IMR-90 (cell line): ENCODE data around the gene SLC30A2. TPM values are rescaled to one million over a fixed set of nuclear protein-coding genes. Genes with fewer than 3 reads are reported as not detected.

Experiments
- ATAC-seq: fragments of 200-7000 bp; cut with Tn5 transposase; 2 replicates; pipeline ENCODE4 v1.9.1; 2020; ENCODE audit warnings: low read depth, mild to moderate bottlenecking, moderate library complexity
- BruUV-seq: library from RNA; stranded (reverse); fragments of 400-500 nt; replicated peaks from 2 replicates; lab custom pipeline; 2021; lab: Mats Ljungman, UMichigan
- CTCF ChIA-PET: fragments of 300-600 bp; formaldehyde crosslinking; extraction: SDS; loops from one replicate; lab custom pipeline; 2021; ENCODE audit warnings: antibody characterized with exemption; lab: Yijun Ruan, JAX
- POLR2A ChIA-PET: fragments of 300-600 bp; sonication (Branson Sonifier 250); formaldehyde crosslinking; loops from one replicate; lab custom pipeline; 2022; ENCODE audit warnings: antibody characterized with exemption; ENCODE audit not compliant: unreplicated experiment; lab: Charles Lee
- DNase-seq: peaks from one replicate; pipeline ENCODE4 v3.0.0; 2013
- H2AFZ ChIP-seq: replicated peaks from 2 replicates; pipeline ENCODE3; 2013; ENCODE audit warnings: low read length, mild to moderate bottlenecking; ENCODE audit not compliant: poor library complexity
- H2AK5ac ChIP-seq: 2 replicates; pipeline ENCODE4 v1.6.1; 2013; ENCODE audit warnings: low read depth, low read length, inconsistent platforms
- H2AK9ac ChIP-seq: replicated peaks from 2 replicates; pipeline ENCODE3; 2013; ENCODE audit warnings: mild to moderate bottlenecking, low read depth, low read length, moderate library complexity; ENCODE audit not compliant: poor library complexity
- H2BK120ac ChIP-seq: 2 replicates; pipeline ENCODE4 v1.6.1; 2013; ENCODE audit warnings: low read depth, low read length, inconsistent platforms
- H2BK15ac ChIP-seq: 3 replicates; pipeline ENCODE4 v1.6.1; 2013; ENCODE audit warnings: low read depth, low read length, inconsistent platforms
- H2BK20ac ChIP-seq: 2 replicates; pipeline ENCODE4 v1.6.1; 2013; ENCODE audit warnings: low read depth, mild to moderate bottlenecking, inconsistent platforms, low read length, moderate library complexity
- H2BK5ac ChIP-seq: 2 replicates; pipeline ENCODE4 v1.6.1; 2013; ENCODE audit warnings: mild to moderate bottlenecking, low read depth, low read length, inconsistent platforms; ENCODE audit not compliant: poor library complexity, severe bottlenecking
- H3K14ac ChIP-seq: replicated peaks from 2 replicates; pipeline ENCODE4 v1.6.1; 2013; ENCODE audit warnings: low read depth, low read length, inconsistent platforms
- H3K18ac ChIP-seq: 2 replicates; pipeline ENCODE4 v1.6.1; 2013; ENCODE audit warnings: low read depth, low read length, control low read depth
- H3K23ac ChIP-seq: 2 replicates; pipeline ENCODE4 v1.6.1; 2013; ENCODE audit warnings: low read depth, low read length, inconsistent platforms
- H3K27ac ChIP-seq: 2 replicates; pipeline ENCODE4 v1.5.1; 2013; ENCODE audit warnings: mild to moderate bottlenecking, control low read depth, low read length; ENCODE audit not compliant: insufficient read depth
- H3K27me3 ChIP-seq: 2 replicates; pipeline ENCODE4 v1.6.1; 2013; ENCODE audit warnings: low read length; ENCODE audit not compliant: control insufficient read depth, insufficient read depth
- H3K36me3 ChIP-seq: 2 replicates; pipeline ENCODE4 v1.6.1; 2013; ENCODE audit warnings: low read length, mixed read lengths; ENCODE audit not compliant: control insufficient read depth, insufficient read depth
- H3K4ac ChIP-seq: 2 replicates; pipeline ENCODE4 v1.6.1; 2013; ENCODE audit warnings: low read depth, low read length, inconsistent platforms
- H3K4me1 ChIP-seq: 2 replicates; pipeline ENCODE4 v1.6.1; 2013; ENCODE audit warnings: low read length, mixed read lengths; ENCODE audit not compliant: control insufficient read depth, insufficient read depth
- H3K4me2 ChIP-seq: 2 replicates; pipeline ENCODE4 v1.6.1; 2013; ENCODE audit warnings: low read depth, mild to moderate bottlenecking, control low read depth, low read length, moderate library complexity
- H3K4me3 ChIP-seq: 2 replicates; pipeline ENCODE4 v1.5.1; 2013; ENCODE audit warnings: low read depth, mild to moderate bottlenecking, control low read depth, low read length, moderate library complexity; ENCODE audit not compliant: insufficient read depth
- H3K56ac ChIP-seq: 2 replicates; pipeline ENCODE4 v1.6.1; 2013; ENCODE audit warnings: low read length, inconsistent platforms; ENCODE audit not compliant: insufficient read depth; ENCODE audit errors: extremely low read depth
- H3K79me1 ChIP-seq, 2 experiments: 2 replicates each; pipeline ENCODE4 v1.6.1; 2013; ENCODE audit warnings: low read length in 2 of 2, inconsistent platforms in 1 of 2, low read depth in 1 of 2
- H3K9ac ChIP-seq: 2 replicates; pipeline ENCODE4 v1.6.1; 2013; ENCODE audit warnings: low read depth, low read length, control low read depth
- H3K9me1 ChIP-seq: 2 replicates; pipeline ENCODE4 v1.6.1; 2013; ENCODE audit warnings: low read length, inconsistent platforms; ENCODE audit not compliant: insufficient read depth
- H3K9me3 ChIP-seq: 2 replicates; pipeline ENCODE4 v1.6.1; 2013; ENCODE audit warnings: low read length; ENCODE audit not compliant: control insufficient read depth, insufficient read depth
- H4K20me1 ChIP-seq: 2 replicates; pipeline ENCODE4 v1.6.1; 2013; ENCODE audit warnings: low read length, inconsistent platforms; ENCODE audit not compliant: insufficient read depth
- H4K5ac ChIP-seq: 2 replicates; pipeline ENCODE4 v1.6.1; 2013; ENCODE audit warnings: mild to moderate bottlenecking, low read depth, low read length, control low read depth
- H4K8ac ChIP-seq, 2 experiments: 2 replicates each; pipeline ENCODE4 v1.6.1; 2013; ENCODE audit warnings: low read depth in 2 of 2, low read length in 2 of 2, control low read depth in 1 of 2, inconsistent platforms in 1 of 2
- H4K91ac ChIP-seq: 2 replicates; pipeline ENCODE4 v1.6.1; 2013; ENCODE audit warnings: low read depth, low read length, inconsistent platforms; ENCODE audit not compliant: insufficient read depth
- BHLHE40 ChIP-seq: fragments of 150-350 bp; IDR thresholded peaks from 2 replicates; pipeline ENCODE4 v1.6.1; 2016; ENCODE audit warnings: mild to moderate bottlenecking, low read depth, low read length
- CEBPB ChIP-seq: IDR thresholded peaks from 2 replicates; pipeline ENCODE4 v1.6.1; 2012; ENCODE audit warnings: low read depth, low read length, improper control_type of control experiment
- CHD1 ChIP-seq: IDR thresholded peaks from 2 replicates; pipeline ENCODE4 v1.6.1; 2012; ENCODE audit warnings: low read depth, low read length, improper control_type of control experiment
- ELK1 ChIP-seq: fragments of 150-350 bp; IDR thresholded peaks from 2 replicates; pipeline ENCODE4 v1.6.1; 2016; ENCODE audit warnings: low read depth, mild to moderate bottlenecking, low read length, moderate library complexity, borderline replicate concordance
- FOS ChIP-seq: fragments of 150-350 bp; IDR thresholded peaks from 2 replicates; pipeline ENCODE4 v1.6.1; 2016; ENCODE audit warnings: low read depth, low read length
- MAFK ChIP-seq: IDR thresholded peaks from 2 replicates; pipeline ENCODE4 v1.6.1; 2012; ENCODE audit warnings: low read depth, low read length, improper control_type of control experiment
- MAZ ChIP-seq: IDR thresholded peaks from 2 replicates; pipeline ENCODE4 v1.6.1; 2012; ENCODE audit warnings: low read depth, mild to moderate bottlenecking, low read length, improper control_type of control experiment, moderate library complexity, borderline replicate concordance
- MXI1 ChIP-seq: IDR thresholded peaks from 2 replicates; pipeline ENCODE4 v1.6.1; 2012; ENCODE audit warnings: low read depth, mild to moderate bottlenecking, low read length, moderate library complexity, borderline replicate concordance
- NFE2L2 ChIP-seq: fragments of 150-350 bp; IDR thresholded peaks from 2 replicates; pipeline ENCODE4 v1.6.1; 2016; ENCODE audit warnings: low read depth, mild to moderate bottlenecking, low read length
- POLR2A ChIP-seq: IDR thresholded peaks from 2 replicates; pipeline ENCODE4 v1.6.1; 2012; ENCODE audit warnings: mild to moderate bottlenecking, low read depth, low read length
- RAD21 ChIP-seq: IDR thresholded peaks from 2 replicates; pipeline ENCODE4 v1.6.1; 2012; ENCODE audit warnings: low read length, improper control_type of control experiment
- RCOR1 ChIP-seq: IDR thresholded peaks from 2 replicates; pipeline ENCODE4 v1.6.1; 2012; ENCODE audit warnings: mild to moderate bottlenecking, low read length, improper control_type of control experiment; ENCODE audit not compliant: insufficient replicate concordance
- RFX5 ChIP-seq: IDR thresholded peaks from 2 replicates; pipeline ENCODE4 v1.8.0; 2012; ENCODE audit warnings: low read depth, mild to moderate bottlenecking, low read length, moderate library complexity
- SMC3 ChIP-seq: fragments of 150-350 bp; IDR thresholded peaks from 2 replicates; pipeline ENCODE4 v1.6.1; 2016; ENCODE audit warnings: low read depth, mild to moderate bottlenecking, antibody characterized with exemption, low read length, moderate library complexity
- WGBS, 2 experiments: methylation state at CpG; one replicate each; pipeline versions ENCODE4 v1.1.5 to v1.1.7; 2013; ENCODE audit warnings: missing lambda C conversion rate in 2 of 2; ENCODE audit not compliant: insufficient read length in 1 of 2; ENCODE audit errors: extremely low coverage in 2 of 2; 5-methylcytosine and 5-hydroxymethylcytosine counted together
- dilution Hi-C: fragments of 300-500 bp; cut with HindIII; formaldehyde crosslinking; loops from one replicate; pipeline ENCODE4 v1.14.3; 2018; ENCODE audit warnings: low sequenced_read_pairs; ENCODE audit not compliant: unreplicated experiment
- in situ Hi-C: fragments of 300-500 bp; cut with MboI; formaldehyde crosslinking; loops from 3 replicates; pipeline ENCODE4 v1.14.3; 2019; ENCODE audit warnings: low sequenced_read_pairs, inconsistent platforms, mixed read lengths
- intact Hi-C: fragments of 100-400 bp; cut with micrococcal nuclease; formaldehyde crosslinking; loops from 2 replicates; pipeline ENCODE4 v1.10.0; 2022
- polyA plus RNA-seq, 3 experiments: library from polyadenylated mRNA; depleted of rRNA; stranded (reverse); fragments of >200 nt; gene quantifications; 2 replicates each; pipeline ENCODE4 v1.2.3, GENCODE V29; 2012; ENCODE audit warnings: low replicate concordance in 1 of 3
- total RNA-seq: library from RNA; depleted of rRNA; stranded (reverse); fragments of >200 nt; gene quantifications from 2 replicates; pipeline ENCODE4 v1.2.3, GENCODE V29; 2012
- TF ChIP-seq, protein P1 (sequence below): conservative IDR thresholded peaks from 2 replicates; pipeline ENCODE4 v1.5.1; 2012; ENCODE audit warnings: mild to moderate bottlenecking, low read depth, low read length, improper control_type of control experiment
- TF ChIP-seq, protein P2 (sequence below): fragments of 150-350 bp; IDR thresholded peaks from 2 replicates; pipeline ENCODE4 v1.6.1; 2017; ENCODE audit warnings: mild to moderate bottlenecking, antibody characterized with exemption, low read length, low read depth

SLC30A2 gene
- total and polyA plus RNA-seq, 2 of the 4 experiments (the other 2 are of a cell fraction): not detected

DNA sequence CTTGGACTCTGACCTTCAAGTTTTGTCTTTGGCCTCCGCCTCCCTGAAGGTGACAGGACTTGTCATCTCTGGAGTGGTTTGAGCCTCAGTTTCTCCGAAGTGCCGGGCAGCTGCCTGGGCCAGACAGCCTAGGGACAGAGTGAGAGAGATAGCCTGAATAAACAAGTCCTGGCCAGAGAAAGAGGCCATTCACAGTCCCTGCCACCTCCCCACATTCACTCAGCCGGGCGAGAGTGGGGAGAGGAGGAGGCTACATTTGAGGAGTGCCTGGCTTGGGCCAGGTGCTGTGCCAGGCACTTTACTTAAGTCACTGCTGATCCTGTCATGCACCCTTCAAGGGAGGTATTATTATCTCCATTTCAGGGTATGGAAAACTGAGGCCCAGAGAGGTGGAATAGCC is 20.9 kb downstream of the SLC30A2 start:
- Histone ChIP-seq H3K36me3 (no peaks in the 10 kb centered on the region), H3K4me2 (no peak overlapping the region), H3K18ac (no peak overlapping the region), H3K27ac (no peak overlapping the region), H3K4ac (no peak overlapping the region), H4K8ac (no peak overlapping the region), H3K14ac (no peak overlapping the region), H4K5ac (no peak overlapping the region), H4K91ac (no peak overlapping the region), H2AK5ac (no peak overlapping the region), H3K9ac (no peak overlapping the region), H3K27me3 (peaks cover 3% of the 10 kb centered on the region; the same call in 1 of the 2 replicates), H3K4me3 (no peak overlapping the region), H3K9me1 (peaks cover 4% of the 10 kb centered on the region), H2AK9ac (no peak overlapping the region), H4K20me1 (no peaks in the 10 kb centered on the region), H3K56ac (no peak overlapping the region), H2BK15ac (no peak overlapping the region), H3K4me1 (peaks cover 15% of the 10 kb centered on the region), H3K9me3 (no peaks in the 10 kb centered on the region), H3K79me1 (no peaks in the 10 kb centered on the region), H2BK5ac (no peak overlapping the region), H2AFZ (no peak overlapping the region), H3K23ac (no peak overlapping the region), H2BK120ac (no peak overlapping the region), H2BK20ac (no peak overlapping the region)
- in situ Hi-C loops: no loop called here
- TF ChIP-seq RFX5: no peak
- TF ChIP-seq BHLHE40: no peak
- no peak for TF ChIP-seq RCOR1
- TF ChIP-seq CEBPB: no peak
- TF ChIP-seq ELK1: no peak
- no peak for TF ChIP-seq POLR2A
- no peak for TF ChIP-seq MXI1
- no peak for TF ChIP-seq SMC3
- no peak for TF ChIP-seq MAFK
- TF ChIP-seq, protein P1, sequence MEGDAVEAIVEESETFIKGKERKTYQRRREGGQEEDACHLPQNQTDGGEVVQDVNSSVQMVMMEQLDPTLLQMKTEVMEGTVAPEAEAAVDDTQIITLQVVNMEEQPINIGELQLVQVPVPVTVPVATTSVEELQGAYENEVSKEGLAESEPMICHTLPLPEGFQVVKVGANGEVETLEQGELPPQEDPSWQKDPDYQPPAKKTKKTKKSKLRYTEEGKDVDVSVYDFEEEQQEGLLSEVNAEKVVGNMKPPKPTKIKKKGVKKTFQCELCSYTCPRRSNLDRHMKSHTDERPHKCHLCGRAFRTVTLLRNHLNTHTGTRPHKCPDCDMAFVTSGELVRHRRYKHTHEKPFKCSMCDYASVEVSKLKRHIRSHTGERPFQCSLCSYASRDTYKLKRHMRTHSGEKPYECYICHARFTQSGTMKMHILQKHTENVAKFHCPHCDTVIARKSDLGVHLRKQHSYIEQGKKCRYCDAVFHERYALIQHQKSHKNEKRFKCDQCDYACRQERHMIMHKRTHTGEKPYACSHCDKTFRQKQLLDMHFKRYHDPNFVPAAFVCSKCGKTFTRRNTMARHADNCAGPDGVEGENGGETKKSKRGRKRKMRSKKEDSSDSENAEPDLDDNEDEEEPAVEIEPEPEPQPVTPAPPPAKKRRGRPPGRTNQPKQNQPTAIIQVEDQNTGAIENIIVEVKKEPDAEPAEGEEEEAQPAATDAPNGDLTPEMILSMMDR: no peak
- no peak for TF ChIP-seq FOS
- no peak for TF ChIP-seq NFE2L2
- no peak for TF ChIP-seq CHD1
- no peak for TF ChIP-seq MAZ
- TF ChIP-seq, protein P2, sequence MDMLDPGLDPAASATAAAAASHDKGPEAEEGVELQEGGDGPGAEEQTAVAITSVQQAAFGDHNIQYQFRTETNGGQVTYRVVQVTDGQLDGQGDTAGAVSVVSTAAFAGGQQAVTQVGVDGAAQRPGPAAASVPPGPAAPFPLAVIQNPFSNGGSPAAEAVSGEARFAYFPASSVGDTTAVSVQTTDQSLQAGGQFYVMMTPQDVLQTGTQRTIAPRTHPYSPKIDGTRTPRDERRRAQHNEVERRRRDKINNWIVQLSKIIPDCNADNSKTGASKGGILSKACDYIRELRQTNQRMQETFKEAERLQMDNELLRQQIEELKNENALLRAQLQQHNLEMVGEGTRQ: no peak
- no peak for TF ChIP-seq RAD21
- no peak for ATAC-seq
- ChIA-PET CTCF (no interaction called here), POLR2A (no interaction called here)
- intact Hi-C loops: no loop called here
- no CpG with 5 or more reads among the region's 5 CpGs for WGBS, 2 experiments
- no peak for DNase-seq
- no TSS peak for BruUV-seq
- dilution Hi-C loops: no loop called here
